Measurements from ENCODE around the gene RUNX3.
"Not testable (repeated sequence)": the region's sequence is repeated elsewhere in the genome, so short reads cannot be mapped to it uniquely, and the experiment has no call there.

DNA sequence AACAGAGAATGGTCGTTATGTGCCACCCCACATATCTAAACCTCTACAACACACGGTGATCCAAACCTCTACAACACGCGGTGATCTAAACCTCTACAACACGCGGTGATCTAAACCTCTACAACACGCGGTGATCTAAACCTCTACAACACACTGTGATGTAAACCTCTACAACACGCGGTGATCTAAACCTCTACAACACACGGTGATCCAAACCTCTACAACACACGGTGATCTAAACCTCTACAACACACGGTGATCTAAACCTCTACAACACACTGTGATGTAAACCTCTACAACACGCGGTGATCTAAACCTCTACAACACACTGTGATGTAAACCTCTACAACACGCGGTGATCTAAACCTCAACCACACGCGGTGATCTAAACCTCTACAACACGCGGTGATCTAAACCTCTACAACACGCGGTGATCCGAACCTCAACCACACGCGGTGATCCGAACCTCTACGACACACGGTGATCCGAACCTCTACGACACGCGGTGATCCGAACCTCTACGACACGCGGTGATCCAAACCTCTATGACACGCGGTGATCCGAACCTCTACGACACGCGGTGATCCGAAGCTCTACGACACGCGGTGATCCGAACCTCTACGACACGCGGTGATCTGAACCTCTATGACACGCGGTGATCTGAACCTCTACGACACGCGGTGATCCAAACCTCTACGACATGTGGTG lies 22.3 kb downstream of the RUNX3 start:
- TF ChIP-seq, protein P1, sequence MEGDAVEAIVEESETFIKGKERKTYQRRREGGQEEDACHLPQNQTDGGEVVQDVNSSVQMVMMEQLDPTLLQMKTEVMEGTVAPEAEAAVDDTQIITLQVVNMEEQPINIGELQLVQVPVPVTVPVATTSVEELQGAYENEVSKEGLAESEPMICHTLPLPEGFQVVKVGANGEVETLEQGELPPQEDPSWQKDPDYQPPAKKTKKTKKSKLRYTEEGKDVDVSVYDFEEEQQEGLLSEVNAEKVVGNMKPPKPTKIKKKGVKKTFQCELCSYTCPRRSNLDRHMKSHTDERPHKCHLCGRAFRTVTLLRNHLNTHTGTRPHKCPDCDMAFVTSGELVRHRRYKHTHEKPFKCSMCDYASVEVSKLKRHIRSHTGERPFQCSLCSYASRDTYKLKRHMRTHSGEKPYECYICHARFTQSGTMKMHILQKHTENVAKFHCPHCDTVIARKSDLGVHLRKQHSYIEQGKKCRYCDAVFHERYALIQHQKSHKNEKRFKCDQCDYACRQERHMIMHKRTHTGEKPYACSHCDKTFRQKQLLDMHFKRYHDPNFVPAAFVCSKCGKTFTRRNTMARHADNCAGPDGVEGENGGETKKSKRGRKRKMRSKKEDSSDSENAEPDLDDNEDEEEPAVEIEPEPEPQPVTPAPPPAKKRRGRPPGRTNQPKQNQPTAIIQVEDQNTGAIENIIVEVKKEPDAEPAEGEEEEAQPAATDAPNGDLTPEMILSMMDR (IDR thresholded peaks at IDR 0.05), result not testable (repeated sequence)
- TF ChIP-seq POLR2A (IDR thresholded peaks at IDR 0.05), result not testable (repeated sequence)
